NCI-H1105 treated with DMSO at 0.1 percent for 48 hours (cell line): ENCODE measurements around the gene NLRP9.

Experiments
- DNase-seq: peaks from one replicate; lab custom pipeline; 2025; lab: John Stamatoyannopoulos, UW

Gene NLRP9

GRCh38 chr19:55673465-55673864 lies 64.7 kb downstream of the NLRP9 start:
- no peak for DNase-seq

GRCh38 chr19:55672418-55672817 lies 65.8 kb downstream of the NLRP9 start:
- no peak for DNase-seq

- no peak for DNase-seq
Measured at GRCh38 chr19:55671054-55671378, 67.2 kb downstream of the NLRP9 start.

- no peak for DNase-seq
Measured at GRCh38 chr19:55670280-55671053, 67.7 kb downstream of the NLRP9 start.

GRCh38 chr19:55669418-55670279 lies 68.6 kb downstream of the NLRP9 start:
- DNase-seq = no peak

GRCh38 chr19:55668603-55669348 lies 69.4 kb downstream of the NLRP9 start:
- DNase-seq = no peak

GRCh38 chr19:55667958-55668357 lies 70.2 kb downstream of the NLRP9 start:
- DNase-seq = no peak

- DNase-seq = no peak
Measured at GRCh38 chr19:55667511-55667910, 70.7 kb downstream of the NLRP9 start.

GRCh38 chr19:55667006-55667381 lies 71.2 kb downstream of the NLRP9 start:
- DNase-seq = no peak

- no peak for DNase-seq
Measured at GRCh38 chr19:55666343-55667005, 71.7 kb downstream of the NLRP9 start.

- DNase-seq = no peak
Measured at GRCh38 chr19:55663846-55664536, 74.2 kb downstream of the NLRP9 start.

- no peak for DNase-seq
Measured at GRCh38 chr19:55661826-55662225, 76.4 kb downstream of the NLRP9 start.

GRCh38 chr19:55660991-55661390 lies 77.2 kb downstream of the NLRP9 start:
- DNase-seq = no peak

- DNase-seq = no peak
Measured at GRCh38 chr19:55660404-55660803, 77.8 kb downstream of the NLRP9 start.

- no peak for DNase-seq
Measured at GRCh38 chr19:55659822-55660221, 78.4 kb downstream of the NLRP9 start.

- no peak for DNase-seq
Measured at GRCh38 chr19:55658846-55659459, 79.2 kb downstream of the NLRP9 start.
